K562 (cell line): ENCODE measurements around the gene VDAC2. TPM values are rescaled to one million over a fixed set of nuclear protein-coding genes. Genes with fewer than 3 reads are reported as not detected.

Experiments
- polyA plus RNA-seq, 8 experiments: library from polyadenylated mRNA; depleted of rRNA in 4 of 8; stranded (reverse) in 5 of 8; unstranded in 3 of 8; fragments of >200 nt; fragmentation: Nextera tagmentation in 2 of 8; fragmentation: Illumina TruSeq in 1 of 8; extraction: Ambion mirVana in 2 of 8; extraction: Trizol in 1 of 8; gene quantifications; 2 replicates each; pipeline versions ENCODE4 v1.2.1 to v1.2.3, GENCODE V29; 2011 to 2014; ENCODE audit warnings: inconsistent platforms in 1 of 8, missing spikeins in 1 of 8
- small RNA-seq: library from RNA; depleted of rRNA; stranded (forward); fragments of <200 nt; gene quantifications from one replicate; pipeline ENCODE3, GENCODE V24; 2014
- total RNA-seq, 7 experiments: library from RNA; depleted of rRNA in 6 of 7; stranded (reverse); fragments of >200 nt in 6 of 7; fragmentation: Illumina TruSeq in 2 of 7; extraction: Trizol in 2 of 7; gene quantifications; 2 replicates each; pipeline versions ENCODE4 v1.2.1 to v1.2.3, GENCODE V29; 2011 to 2021; ENCODE audit warnings: low replicate concordance in 1 of 7

VDAC2 gene
- total and polyA plus RNA-seq, 9 of the 15 experiments (the other 6 are each of a cell fraction or from before 2014, with no cell fraction given): 139 to 450 (median 250) TPM

Small RNA genes lying within 50 kb of the gene (small RNA-seq; reads per million reads assigned to genes)
- 0.11 reads per million for gene HMGA1P5
- not detected for gene RPL39P25

Other genes starting within 250 kb of the VDAC2 start
- 4.6 and 6.2 TPM in 2 replicates for gene SAMD8, start 99.1 kb upstream of the VDAC2 start, total RNA-seq (2014; rRNA removed)
- gene SAMD8, start 99.1 kb upstream of the VDAC2 start, total RNA-seq (2014; rRNA removed; fragmentation: Illumina TruSeq; extraction: Trizol): 8.8 and 10.5 TPM in 2 replicates
- gene SAMD8, start 99.1 kb upstream of the VDAC2 start, total RNA-seq (2015; rRNA removed; fragmentation: Illumina TruSeq; extraction: Trizol): 7.9 and 8.2 TPM in 2 replicates
- 7.2 and 7.6 TPM in 2 replicates for gene SAMD8, start 99.1 kb upstream of the VDAC2 start, total RNA-seq (2021)
- gene SAMD8, start 99.1 kb upstream of the VDAC2 start, polyA plus RNA-seq (2011; rRNA removed): 16.1 and 16.7 TPM in 2 replicates
- gene SAMD8, start 99.1 kb upstream of the VDAC2 start, polyA plus RNA-seq (2014; fragmentation: Illumina TruSeq; extraction: Trizol): 5.4 and 6.2 TPM in 2 replicates
- 1 to 10 TPM; 2.7 to 2.8 TPM for gene SAMD8, start 99.1 kb upstream of the VDAC2 start, polyA plus RNA-seq (2014; fragmentation: Nextera tagmentation; extraction: Ambion mirVana)
- gene SAMD8, start 99.1 kb upstream of the VDAC2 start, polyA plus RNA-seq (2014; rRNA removed): 5.5 and 5.7 TPM in 2 replicates
- 112 and 115 TPM in 2 replicates for gene COMTD1, start 25.2 kb downstream of the VDAC2 start, total RNA-seq (2014; rRNA removed)
- gene COMTD1, start 25.2 kb downstream of the VDAC2 start, total RNA-seq (2014; rRNA removed; fragmentation: Illumina TruSeq; extraction: Trizol): 3.2 and 5.0 TPM in 2 replicates
- gene COMTD1, start 25.2 kb downstream of the VDAC2 start, total RNA-seq (2015; rRNA removed; fragmentation: Illumina TruSeq; extraction: Trizol): 18.5 and 21.3 TPM in 2 replicates
- gene COMTD1, start 25.2 kb downstream of the VDAC2 start, total RNA-seq (2021): 79.9 and 82.9 TPM in 2 replicates
- 13.7 and 19.5 TPM in 2 replicates for gene COMTD1, start 25.2 kb downstream of the VDAC2 start, polyA plus RNA-seq (2011; rRNA removed)
- gene COMTD1, start 25.2 kb downstream of the VDAC2 start, polyA plus RNA-seq (2014; fragmentation: Illumina TruSeq; extraction: Trizol): 4.0 and 11.3 TPM in 2 replicates
- 1 to 10 TPM in 1 of 2 experiments, under 1 TPM in 1; 0.41 to 1.4 TPM for gene COMTD1, start 25.2 kb downstream of the VDAC2 start, polyA plus RNA-seq (2014; fragmentation: Nextera tagmentation; extraction: Ambion mirVana)
- gene COMTD1, start 25.2 kb downstream of the VDAC2 start, polyA plus RNA-seq (2014; rRNA removed): 89.4 and 98.3 TPM in 2 replicates
- not detected in 2 replicates for gene ZNF503, start 191.0 kb downstream of the VDAC2 start, total RNA-seq (2014; rRNA removed)
- not detected in 2 replicates for gene ZNF503, start 191.0 kb downstream of the VDAC2 start, total RNA-seq (2014; rRNA removed; fragmentation: Illumina TruSeq; extraction: Trizol)
- gene ZNF503, start 191.0 kb downstream of the VDAC2 start, total RNA-seq (2015; rRNA removed; fragmentation: Illumina TruSeq; extraction: Trizol): not detected in 2 replicates
- 0.20 TPM in 1 of 2 replicates, not detected in the other for gene ZNF503, start 191.0 kb downstream of the VDAC2 start, total RNA-seq (2021)
- not detected in 2 replicates for gene ZNF503, start 191.0 kb downstream of the VDAC2 start, polyA plus RNA-seq (2011; rRNA removed)
- not detected in 2 replicates for gene ZNF503, start 191.0 kb downstream of the VDAC2 start, polyA plus RNA-seq (2014; fragmentation: Illumina TruSeq; extraction: Trizol)
- not detected for gene ZNF503, start 191.0 kb downstream of the VDAC2 start, polyA plus RNA-seq (2014; fragmentation: Nextera tagmentation; extraction: Ambion mirVana)
- not detected in 2 replicates for gene ZNF503, start 191.0 kb downstream of the VDAC2 start, polyA plus RNA-seq (2014; rRNA removed)
- gene LRMDA, start 220.8 kb downstream of the VDAC2 start, total RNA-seq (2014; rRNA removed): not detected in 2 replicates
- gene LRMDA, start 220.8 kb downstream of the VDAC2 start, total RNA-seq (2014; rRNA removed; fragmentation: Illumina TruSeq; extraction: Trizol): not detected in 2 replicates
- gene LRMDA, start 220.8 kb downstream of the VDAC2 start, total RNA-seq (2015; rRNA removed; fragmentation: Illumina TruSeq; extraction: Trizol): 0.25 and 0.26 TPM in 2 replicates
- not detected in 2 replicates for gene LRMDA, start 220.8 kb downstream of the VDAC2 start, total RNA-seq (2021)
- not detected in 2 replicates for gene LRMDA, start 220.8 kb downstream of the VDAC2 start, polyA plus RNA-seq (2011; rRNA removed)
- not detected in 2 replicates for gene LRMDA, start 220.8 kb downstream of the VDAC2 start, polyA plus RNA-seq (2014; fragmentation: Illumina TruSeq; extraction: Trizol)
- gene LRMDA, start 220.8 kb downstream of the VDAC2 start, polyA plus RNA-seq (2014; fragmentation: Nextera tagmentation; extraction: Ambion mirVana): not detected
- not detected in 2 replicates for gene LRMDA, start 220.8 kb downstream of the VDAC2 start, polyA plus RNA-seq (2014; rRNA removed)